GM18499 (cell line): Measurements from ENCODE around the gene SLC44A3.

Source experiments
- ATAC-seq: cut with Tn5 transposase; IDR thresholded peaks from one replicate; pipeline ENCODE4 v1.9.1; 2021; ENCODE audit warnings: moderate number of reproducible peaks; ENCODE audit not compliant: insufficient read depth, unreplicated experiment

Gene SLC44A3, protein sequence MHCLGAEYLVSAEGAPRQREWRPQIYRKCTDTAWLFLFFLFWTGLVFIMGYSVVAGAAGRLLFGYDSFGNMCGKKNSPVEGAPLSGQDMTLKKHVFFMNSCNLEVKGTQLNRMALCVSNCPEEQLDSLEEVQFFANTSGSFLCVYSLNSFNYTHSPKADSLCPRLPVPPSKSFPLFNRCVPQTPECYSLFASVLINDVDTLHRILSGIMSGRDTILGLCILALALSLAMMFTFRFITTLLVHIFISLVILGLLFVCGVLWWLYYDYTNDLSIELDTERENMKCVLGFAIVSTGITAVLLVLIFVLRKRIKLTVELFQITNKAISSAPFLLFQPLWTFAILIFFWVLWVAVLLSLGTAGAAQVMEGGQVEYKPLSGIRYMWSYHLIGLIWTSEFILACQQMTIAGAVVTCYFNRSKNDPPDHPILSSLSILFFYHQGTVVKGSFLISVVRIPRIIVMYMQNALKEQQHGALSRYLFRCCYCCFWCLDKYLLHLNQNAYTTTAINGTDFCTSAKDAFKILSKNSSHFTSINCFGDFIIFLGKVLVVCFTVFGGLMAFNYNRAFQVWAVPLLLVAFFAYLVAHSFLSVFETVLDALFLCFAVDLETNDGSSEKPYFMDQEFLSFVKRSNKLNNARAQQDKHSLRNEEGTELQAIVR

DNA sequence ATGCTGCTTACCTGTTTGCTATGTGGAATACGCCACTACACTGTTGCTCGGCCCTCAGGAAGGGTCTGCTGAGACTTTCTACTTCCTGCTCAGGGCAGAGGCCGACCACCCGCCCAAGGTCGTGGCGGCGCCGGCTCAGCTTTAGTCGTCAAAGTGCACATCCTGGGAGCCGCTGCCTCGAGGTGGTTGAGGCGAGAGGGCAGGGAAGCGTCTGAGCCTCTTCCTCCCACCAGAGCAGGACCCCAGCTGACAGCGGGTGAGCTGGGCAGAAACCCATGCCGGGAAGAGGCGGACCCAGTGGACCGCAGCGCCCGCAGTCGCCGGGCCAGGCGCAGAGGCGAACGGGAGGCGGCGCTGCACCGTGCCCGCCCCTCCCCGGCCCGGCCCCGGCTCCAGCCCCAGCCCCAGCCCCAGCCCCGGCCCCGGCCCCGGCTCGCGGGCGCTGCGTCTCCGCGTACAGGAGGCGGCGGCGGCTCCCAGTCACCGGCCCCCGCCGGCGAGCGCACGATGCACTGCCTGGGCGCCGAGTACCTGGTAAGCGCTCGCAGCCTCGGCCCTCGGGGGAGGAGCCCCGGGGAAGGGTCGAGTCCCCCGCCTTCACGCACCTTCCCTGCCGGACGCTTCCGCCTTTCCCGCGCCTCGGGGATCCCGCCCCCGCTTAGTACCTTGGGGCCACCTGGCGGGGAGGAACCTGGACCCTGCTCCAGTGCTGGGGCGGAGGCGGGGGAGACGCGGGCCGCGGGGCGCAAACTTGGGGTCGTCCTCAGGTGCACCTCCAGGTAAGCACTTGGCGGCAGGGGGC lies at the start of gene SLC44A3:
SLC44A3 (plus strand) TSS at position 413 of the 802 bp plus-strand sequence; CDS start at position 508, 95 bp downstream.
- no peak for ATAC-seq

DNA sequence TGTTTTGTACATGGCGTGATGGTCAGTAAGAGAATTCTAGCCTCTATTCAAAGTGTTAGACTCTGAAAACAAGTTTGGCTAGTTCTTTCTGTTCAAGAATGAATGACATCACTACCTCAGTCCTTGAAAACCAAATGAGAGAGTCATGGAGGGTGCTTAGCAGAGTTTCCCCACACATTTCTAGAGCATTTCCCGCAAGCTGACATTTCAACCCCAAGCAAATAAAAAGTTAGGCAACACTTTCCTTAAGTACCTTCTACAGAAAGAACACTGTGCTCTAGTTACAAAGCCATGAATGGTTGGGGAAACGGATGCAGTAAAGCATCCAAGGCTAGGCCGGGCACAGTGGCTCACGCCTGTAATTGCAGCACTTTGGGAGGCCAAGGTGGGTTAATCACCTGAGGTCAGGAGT lies 47.9 kb upstream of the SLC44A3 start:
- no peak for ATAC-seq

DNA sequence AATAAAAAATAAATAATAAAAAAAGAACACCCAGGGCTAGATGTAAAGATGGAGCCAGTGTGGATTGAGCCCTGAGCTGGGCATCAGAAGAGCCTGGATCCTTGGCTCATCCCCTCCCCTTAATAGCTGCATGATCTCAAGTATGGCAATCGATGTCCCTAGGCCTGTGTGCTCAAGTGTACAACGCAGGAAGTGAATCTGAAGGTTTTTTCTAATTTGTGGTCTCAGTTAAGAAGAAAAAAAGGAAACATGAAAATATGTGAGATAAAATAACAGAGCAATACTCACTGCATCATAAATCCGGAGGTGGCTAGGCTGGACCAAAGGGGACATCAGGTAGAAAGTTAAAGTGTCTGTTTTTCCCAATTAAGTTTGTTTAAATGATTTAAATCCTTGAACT lies 47.3 kb upstream of the SLC44A3 start:
- no peak for ATAC-seq

DNA sequence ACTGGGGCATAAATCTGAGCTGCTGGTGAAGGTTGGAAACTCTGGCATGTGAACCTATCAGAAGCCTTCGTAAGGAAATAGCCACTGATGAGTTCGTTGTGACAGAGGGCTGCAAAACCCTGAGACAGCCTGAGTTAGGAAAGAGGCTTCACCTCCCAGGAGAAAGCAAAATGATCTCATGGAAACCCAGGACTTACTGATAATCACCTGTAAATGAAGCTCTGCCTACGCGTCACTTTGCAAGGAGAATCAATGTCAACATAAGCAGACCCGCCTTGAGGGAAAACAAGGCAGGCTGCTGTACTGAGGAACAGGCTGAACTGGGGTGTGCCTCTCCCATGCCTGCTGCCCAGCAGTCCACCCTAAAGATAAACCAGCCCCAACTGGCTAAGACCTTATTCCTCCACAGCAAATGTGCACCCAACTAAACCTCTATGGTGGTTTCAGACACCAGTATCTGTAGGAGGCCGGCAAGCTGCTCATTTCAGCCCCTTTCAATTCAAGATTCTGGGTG lies 46.8 kb upstream of the SLC44A3 start:
- ATAC-seq = no peak

DNA sequence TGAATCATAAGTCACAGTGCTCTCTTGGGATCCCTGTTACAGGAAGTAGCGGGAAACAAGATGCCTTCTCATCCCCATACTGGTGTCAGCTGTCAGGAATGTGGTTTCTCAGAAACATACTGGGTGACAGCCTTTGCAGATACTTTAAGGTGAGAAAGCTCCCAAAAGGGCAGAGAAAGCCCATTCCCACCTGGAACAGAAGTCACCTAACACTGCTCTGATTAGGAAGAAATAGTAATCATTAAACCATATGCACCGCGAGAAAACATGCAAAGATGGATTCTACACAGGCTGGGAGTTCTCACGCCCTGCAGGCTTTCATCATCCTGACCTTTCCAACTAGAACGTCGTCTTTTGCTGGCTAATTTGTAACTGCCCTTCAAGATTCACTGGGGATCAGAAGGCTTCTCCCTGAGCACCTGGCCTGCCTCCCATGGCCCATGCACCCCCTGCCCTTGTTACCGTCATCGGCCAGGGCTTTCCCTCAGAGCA lies 46.2 kb upstream of the SLC44A3 start:
- ATAC-seq = no peak

DNA sequence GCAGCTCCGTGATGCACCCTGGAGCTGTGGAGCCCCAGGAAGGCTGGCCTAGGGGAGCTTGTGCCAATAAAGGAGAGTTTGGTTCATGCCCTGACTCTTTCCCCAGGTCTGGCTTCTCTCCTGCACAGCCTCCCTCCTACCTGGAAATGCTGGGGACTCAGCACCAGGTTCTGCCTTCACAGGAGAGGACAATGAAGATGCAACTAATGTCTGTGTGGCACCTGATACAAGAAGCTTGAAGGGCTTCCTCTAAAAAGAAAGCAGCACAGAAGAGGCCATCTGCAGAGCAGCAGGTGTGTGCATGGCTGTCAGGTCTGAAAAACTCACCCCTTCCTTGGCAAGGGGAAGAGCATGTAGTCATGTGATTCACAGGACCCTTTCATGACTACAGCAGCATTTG lies 43.7 kb upstream of the SLC44A3 start:
- ATAC-seq = no peak

DNA sequence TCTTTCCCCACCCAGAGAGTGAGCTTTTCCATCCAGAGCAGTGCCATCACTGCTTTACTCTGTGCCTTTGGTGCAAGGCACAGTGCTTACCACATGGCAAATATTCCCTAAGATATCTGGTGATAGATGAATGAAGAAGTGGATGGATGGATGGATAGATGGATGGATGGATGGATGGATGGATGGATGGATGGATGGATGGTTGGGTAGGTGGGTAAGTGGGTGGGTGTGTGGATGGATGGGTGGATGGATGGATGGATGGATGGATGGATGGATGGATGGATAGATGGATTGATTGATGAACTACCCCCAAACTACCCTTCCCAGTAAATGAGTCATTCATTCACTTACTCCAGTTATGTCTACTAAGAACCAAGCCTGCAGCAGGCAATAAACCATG lies 42.9 kb upstream of the SLC44A3 start:
- no peak for ATAC-seq

DNA sequence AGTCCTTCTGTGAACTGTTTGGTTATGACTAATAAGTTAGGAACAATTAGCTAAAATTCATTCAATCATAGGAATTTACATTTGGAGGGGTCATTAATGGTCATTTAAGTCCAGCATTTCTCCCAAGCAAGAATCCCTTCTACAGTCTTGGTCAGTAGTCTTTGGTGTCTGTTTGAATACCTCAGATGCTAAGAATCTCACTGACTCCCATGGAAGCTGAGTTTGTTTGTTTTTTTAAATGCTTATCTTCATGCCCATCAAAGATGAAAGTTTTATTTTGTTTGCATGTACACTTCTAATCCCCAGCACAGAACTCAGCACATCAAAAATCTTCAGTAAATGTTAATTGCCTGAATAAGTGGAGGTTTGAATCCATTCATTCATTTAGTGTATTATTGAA lies 41.3 kb upstream of the SLC44A3 start:
- ATAC-seq = no peak

DNA sequence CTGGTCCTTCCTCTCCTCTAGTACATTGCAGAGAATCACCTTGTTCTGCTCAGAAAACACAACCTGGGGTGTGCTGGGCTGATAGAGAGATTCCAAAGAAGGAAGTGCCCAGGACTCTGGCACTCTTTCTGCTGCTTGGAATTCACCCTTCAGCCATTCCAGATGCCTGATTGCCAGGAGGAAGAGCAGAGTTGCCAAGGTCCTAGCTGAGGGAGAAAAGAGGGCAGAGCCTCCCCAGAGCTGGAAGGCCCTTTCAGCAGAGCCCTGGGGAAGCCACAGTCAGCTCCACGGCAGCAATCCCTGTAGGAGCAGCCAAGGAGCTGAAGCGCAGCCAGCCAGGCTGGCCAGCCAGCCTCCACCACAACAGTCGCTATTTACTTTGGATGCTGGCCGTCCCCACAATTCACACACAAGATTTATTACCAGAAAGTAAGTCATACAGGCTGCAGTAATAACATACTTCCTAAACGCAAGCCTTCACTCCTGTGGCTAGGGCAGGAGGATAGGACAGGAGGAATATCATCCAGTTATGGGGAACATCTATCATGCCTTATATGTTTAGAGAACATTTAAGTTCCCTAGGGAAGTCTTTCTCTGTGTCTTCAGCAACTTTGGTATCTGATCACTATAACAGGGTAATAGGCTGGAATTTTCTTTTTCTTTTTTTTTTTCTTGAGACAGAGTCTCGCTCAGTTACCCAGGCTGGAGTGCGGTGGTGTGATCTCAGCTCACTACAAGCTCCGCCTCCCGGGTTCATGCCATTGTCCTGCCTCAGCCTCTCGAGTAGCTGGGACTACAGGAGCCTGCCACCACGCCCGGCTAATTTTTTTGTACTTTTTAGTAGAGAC lies 36.6 kb upstream of the SLC44A3 start:
- ATAC-seq = no peak

DNA sequence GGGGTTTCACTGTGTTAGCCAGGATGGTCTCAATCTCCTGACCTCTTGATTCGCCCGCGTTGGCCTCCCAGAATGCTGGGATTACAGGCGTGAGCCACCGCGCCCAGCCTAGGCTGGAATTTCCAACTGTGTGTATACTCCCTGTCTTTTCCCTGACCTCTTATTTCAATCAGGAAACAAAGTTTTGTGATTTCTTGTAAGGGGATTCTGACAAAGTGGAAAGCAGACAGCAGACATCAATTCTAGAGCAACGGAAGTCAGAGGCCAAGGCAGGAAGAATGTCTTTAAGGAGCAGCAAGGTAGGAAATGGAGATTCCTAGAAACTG lies 36.0 kb upstream of the SLC44A3 start:
- no peak for ATAC-seq

DNA sequence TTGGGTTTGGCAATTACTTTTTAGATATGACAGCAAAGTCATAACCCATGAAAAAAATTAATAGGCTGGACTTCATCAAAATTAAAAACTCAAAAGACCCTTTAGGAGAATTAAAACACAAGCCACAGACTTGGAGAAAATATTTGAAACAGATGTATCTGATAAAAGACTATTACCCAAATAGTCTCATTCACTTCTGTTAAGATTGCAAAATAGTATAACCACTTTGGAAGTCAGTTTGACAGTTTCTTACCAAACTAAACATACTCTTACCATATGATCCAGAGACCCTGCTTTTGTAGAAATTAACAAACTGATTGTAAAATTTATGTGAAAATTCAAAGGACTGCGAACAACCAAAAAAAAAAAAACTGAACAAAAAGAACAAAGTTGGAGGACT lies 32.5 kb upstream of the SLC44A3 start:
- ATAC-seq = no peak

DNA sequence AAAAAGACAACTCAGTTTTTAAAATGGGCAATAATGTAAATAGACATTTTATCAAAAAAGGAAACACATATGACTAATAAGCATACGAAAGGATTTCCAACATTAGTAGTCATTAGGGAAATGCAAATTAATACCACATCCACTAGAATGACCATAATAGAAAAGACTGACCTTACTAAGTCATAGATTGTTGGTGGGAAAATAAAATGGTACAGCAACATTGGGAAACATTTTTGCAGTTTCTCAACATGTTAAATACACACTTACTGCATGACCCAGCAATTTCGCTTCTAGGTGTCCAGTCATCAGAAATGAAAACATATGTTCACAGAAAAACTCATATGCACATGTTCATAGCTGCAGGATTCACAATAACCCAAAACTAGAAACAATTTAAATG lies 29.9 kb upstream of the SLC44A3 start:
- ATAC-seq = no peak

DNA sequence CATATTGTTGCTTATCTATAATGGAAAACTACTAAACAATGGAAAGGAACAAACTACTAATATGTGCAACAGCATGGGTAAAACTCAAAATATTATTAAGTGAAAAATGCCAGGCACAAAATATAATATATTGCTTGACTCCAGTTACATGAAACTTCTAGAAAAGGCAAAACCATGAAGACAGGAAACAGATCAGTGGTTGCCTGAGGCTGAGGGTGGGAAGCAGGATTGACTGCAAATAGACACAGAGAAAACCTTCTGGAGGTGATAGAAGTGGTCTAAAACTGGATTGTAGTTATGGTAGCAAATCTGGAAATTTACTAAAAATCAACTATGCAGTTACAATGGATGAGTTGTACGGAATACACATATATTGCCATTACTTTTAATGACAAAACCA lies 29.5 kb upstream of the SLC44A3 start:
- ATAC-seq = no peak

DNA sequence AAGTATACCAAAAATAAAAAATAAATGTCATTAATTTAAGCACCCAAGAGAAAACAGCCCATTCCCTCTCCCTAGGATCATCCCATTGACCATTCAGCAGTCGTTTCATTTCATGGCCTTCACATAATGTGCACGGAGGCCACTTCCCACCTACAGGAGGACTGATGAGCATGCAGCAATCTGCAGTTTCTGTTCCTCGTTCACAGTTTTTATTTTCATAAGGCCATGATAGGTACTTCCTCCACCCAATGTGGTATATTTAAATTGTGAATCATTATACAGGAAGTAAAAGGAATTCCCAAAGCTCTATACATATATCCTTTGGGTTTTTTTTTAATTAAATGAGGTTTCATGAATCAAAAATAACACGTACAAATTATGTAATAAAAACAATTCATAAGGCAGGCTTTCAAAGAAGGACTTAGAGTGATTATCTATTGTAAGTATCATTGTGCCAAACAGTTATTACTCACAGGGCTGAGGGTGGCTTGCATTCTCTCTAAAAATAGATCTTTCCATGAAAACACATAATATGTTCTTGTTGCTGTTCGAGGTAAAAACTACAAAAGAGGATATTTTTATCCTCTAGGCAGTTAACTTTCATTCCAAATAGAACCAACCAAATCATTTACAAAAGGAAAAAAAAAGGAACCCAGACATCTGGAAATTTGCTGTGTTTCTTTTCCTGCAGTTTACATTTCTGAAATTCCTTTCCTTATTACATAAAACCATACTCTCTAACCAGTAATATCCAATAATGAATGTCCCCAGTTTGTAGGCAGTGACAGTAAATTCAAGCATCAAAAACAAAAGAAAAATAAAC lies 27.5 kb upstream of the SLC44A3 start:
- peak; percentile 94 for ATAC-seq

DNA sequence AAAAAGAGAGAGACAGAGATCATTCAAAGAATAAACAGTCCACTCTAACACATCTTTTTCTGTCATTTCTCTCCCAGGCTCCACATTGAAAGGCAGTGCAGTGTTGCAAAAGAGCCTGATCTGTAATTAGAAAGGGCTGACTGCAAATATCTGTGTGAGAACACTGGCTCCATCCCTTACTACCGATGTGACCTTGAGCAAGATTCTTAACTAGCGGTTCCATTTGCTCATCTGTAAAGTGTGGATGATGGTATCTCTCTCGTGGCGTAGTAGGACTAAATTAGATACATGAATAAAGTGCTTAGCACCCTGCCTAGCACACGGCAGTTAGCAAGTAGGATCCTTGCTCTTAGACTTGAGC lies 26.9 kb upstream of the SLC44A3 start:
- ATAC-seq = no peak

DNA sequence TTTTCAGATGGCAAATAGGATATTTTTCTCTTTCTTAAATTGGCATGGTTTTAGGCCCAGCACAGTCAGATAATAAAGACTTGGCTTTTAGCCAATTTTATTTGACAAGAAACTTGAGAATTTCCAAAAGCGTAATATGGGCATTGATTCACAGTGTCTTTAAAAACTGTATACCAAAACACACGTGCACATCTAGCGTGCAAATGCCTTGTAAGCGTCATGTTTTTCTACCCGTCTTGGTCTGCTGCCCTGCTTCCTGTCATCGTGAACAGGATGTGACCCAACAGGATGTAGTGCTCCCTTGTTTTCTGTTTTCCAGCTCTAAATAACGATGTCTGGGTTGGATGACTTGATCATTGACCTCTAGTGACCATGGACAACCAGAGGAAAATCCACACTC lies 24.7 kb upstream of the SLC44A3 start:
- no peak for ATAC-seq

DNA sequence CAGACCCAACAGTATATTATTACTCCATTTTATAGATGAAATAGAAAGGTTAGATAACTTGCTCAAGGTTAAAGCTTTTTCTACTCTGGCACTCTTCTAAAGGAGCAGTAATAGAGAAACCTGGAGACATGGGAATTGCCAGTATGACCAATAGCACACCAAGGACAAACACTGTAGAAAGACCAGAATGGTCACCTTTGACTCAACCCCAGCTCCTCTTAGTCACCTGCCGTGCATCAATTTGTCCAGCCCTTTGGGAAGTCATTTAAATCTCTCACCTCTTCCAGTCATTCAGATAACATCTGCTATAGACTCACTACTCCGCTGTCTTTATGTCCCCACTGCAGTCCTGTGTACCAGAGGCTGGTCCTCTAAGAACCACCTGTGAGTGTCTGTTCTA lies 23.9 kb upstream of the SLC44A3 start:
- ATAC-seq = no peak

DNA sequence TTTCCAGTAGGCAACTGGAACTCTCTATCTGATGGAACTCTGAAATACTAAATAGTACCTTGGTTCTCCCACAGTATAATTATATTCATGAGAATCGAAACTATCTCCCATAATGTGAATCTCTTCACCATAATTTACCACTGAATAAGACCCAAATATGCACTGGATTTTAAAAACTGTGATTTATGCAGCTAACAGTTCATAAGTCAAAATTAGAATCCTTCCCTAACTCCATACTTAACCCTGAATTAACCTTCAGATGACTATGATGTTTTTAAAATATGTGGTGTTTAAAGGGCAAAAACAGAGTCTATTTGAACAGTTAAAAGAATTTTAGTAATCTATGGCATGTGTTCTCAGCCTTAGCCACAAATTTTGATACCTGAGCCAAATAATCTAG lies 22.9 kb upstream of the SLC44A3 start:
- ATAC-seq = no peak

DNA sequence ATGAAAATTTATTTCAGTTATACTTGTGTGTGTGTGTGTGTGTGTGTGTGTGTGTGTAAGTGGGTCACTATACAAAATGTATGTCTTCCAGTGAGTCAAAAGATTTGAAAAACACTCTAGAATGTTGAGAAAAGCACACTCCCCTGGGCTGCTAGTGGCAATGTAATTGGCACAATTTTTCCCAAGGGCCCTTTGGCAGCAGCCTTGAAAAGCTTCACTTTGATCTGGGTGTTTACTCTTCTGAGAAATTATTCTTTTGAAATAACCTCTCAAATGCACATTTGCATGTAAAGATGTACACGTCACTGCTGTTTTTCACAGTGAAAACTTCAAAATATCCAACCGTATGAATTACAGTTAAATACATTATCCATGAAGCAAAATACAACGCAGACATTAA lies 22.1 kb upstream of the SLC44A3 start:
- ATAC-seq = no peak
